Adipocyte (in vitro differentiated cells): Measurements from ENCODE around the gene ZNF19.
A peak's percentile ranks its signal among the peaks of the same experiment; 100 is the strongest.
"Not testable (repeated sequence)": the region's sequence is repeated elsewhere in the genome, so short reads cannot be mapped to it uniquely, and the experiment has no call there.

ENCODE experiments used
- DNase-seq: peaks from one replicate; pipeline ENCODE4 v3.0.0-alpha.2; 2015; ENCODE audit warnings: low read depth
- H3K27me3 ChIP-seq: replicated peaks from 2 replicates; pipeline ENCODE4 v1.7.0; 2013; ENCODE audit warnings: mild to moderate bottlenecking, low read length, moderate library complexity; ENCODE audit not compliant: control insufficient read depth, insufficient read depth
- H3K36me3 ChIP-seq: 2 replicates; pipeline ENCODE4 v1.7.0; 2013; ENCODE audit warnings: low read length, mild to moderate bottlenecking, moderate library complexity; ENCODE audit not compliant: control insufficient read depth, insufficient read depth, severe bottlenecking
- H3K4me1 ChIP-seq: 2 replicates; pipeline ENCODE4 v1.7.0; 2013; ENCODE audit warnings: mild to moderate bottlenecking, low read length, moderate library complexity; ENCODE audit not compliant: control insufficient read depth, insufficient read depth
- H3K4me3 ChIP-seq: 2 replicates; pipeline ENCODE4 v1.7.0; 2013; ENCODE audit warnings: mild to moderate bottlenecking, low read length, moderate library complexity
- H3K9ac ChIP-seq: 2 replicates; pipeline ENCODE4 v1.7.0; 2013; ENCODE audit warnings: mild to moderate bottlenecking, low read length, moderate library complexity
- H3K9me3 ChIP-seq: 2 replicates; pipeline ENCODE4 v1.7.0; 2013; ENCODE audit warnings: mild to moderate bottlenecking, low read length, moderate library complexity; ENCODE audit not compliant: control insufficient read depth

Gene ZNF19

GRCh38 chr16:71513302-71513701 lies 24.2 kb upstream of the ZNF19 start:
- Histone ChIP-seq H3K27me3 (peaks cover 8% of the 10 kb centered on the region), H3K4me3 (no peak overlapping the region), H3K9me3 (no peaks in the 10 kb centered on the region), H3K9ac (no peak overlapping the region), H3K36me3 (no peaks in the 10 kb centered on the region), H3K4me1 (peaks cover 6% of the 10 kb centered on the region)
- no peak for DNase-seq

GRCh38 chr16:71507061-71507460 lies 17.9 kb upstream of the ZNF19 start:
- H3K9me3 ChIP-seq: peaks cover 2% of the 10 kb centered on the region
- peaks cover 17% of the 10 kb centered on the region for H3K27me3 ChIP-seq
- H3K4me1 ChIP-seq: no peaks in the 10 kb centered on the region
- no peak overlapping the region for H3K4me3 ChIP-seq
- DNase-seq: no peak
- H3K9ac ChIP-seq: no peak overlapping the region
- no peaks in the 10 kb centered on the region for H3K36me3 ChIP-seq

GRCh38 chr16:71504901-71505300 lies 15.8 kb upstream of the ZNF19 start:
- no peak overlapping the region for H3K9ac ChIP-seq
- H3K4me1 ChIP-seq: no peaks in the 10 kb centered on the region
- H3K9me3 ChIP-seq: peaks cover 2% of the 10 kb centered on the region
- no peaks in the 10 kb centered on the region for H3K36me3 ChIP-seq
- no peak overlapping the region for H3K4me3 ChIP-seq
- DNase-seq: no peak
- peaks cover 19% of the 10 kb centered on the region for H3K27me3 ChIP-seq

GRCh38 chr16:71504051-71504450 lies 14.9 kb upstream of the ZNF19 start:
- not testable (repeated sequence) for H3K36me3 ChIP-seq, H3K9me3 ChIP-seq, DNase-seq, H3K4me3 ChIP-seq, H3K4me1 ChIP-seq, H3K9ac ChIP-seq
- peaks cover 19% of the 10 kb centered on the region for H3K27me3 ChIP-seq

GRCh38 chr16:71501547-71501946 lies 12.4 kb upstream of the ZNF19 start:
- H3K4me1 ChIP-seq: no peaks in the 10 kb centered on the region
- no peak overlapping the region for H3K9ac ChIP-seq
- H3K9me3 ChIP-seq: peaks cover 2% of the 10 kb centered on the region
- DNase-seq: no peak
- H3K36me3 ChIP-seq: no peaks in the 10 kb centered on the region
- no peak overlapping the region for H3K4me3 ChIP-seq
- peaks cover 19% of the 10 kb centered on the region for H3K27me3 ChIP-seq

GRCh38 chr16:71500964-71501363 lies 11.8 kb upstream of the ZNF19 start:
- Histone ChIP-seq H3K9me3 (peaks cover 2% of the 10 kb centered on the region), H3K4me3 (no peak overlapping the region), H3K27me3 (peaks cover 19% of the 10 kb centered on the region), H3K36me3 (no peaks in the 10 kb centered on the region), H3K4me1 (no peaks in the 10 kb centered on the region), H3K9ac (no peak overlapping the region)
- DNase-seq: no peak

- H3K27me3 ChIP-seq: peaks cover 19% of the 10 kb centered on the region
- no peaks in the 10 kb centered on the region for H3K36me3 ChIP-seq
- H3K4me3 ChIP-seq: no peak overlapping the region
- DNase-seq: peak; percentile 85
- peaks cover 2% of the 10 kb centered on the region for H3K9me3 ChIP-seq
- H3K4me1 ChIP-seq: no peaks in the 10 kb centered on the region
- H3K9ac ChIP-seq: no peak overlapping the region
These were observed 10.7 kb upstream of the ZNF19 start for GRCh38 chr16:71499775-71500364.

- H3K9ac ChIP-seq: no peak overlapping the region
- DNase-seq: no peak
- no peaks in the 10 kb centered on the region for H3K4me1 ChIP-seq
- no peak overlapping the region for H3K4me3 ChIP-seq
- H3K36me3 ChIP-seq: no peaks in the 10 kb centered on the region
- peaks cover 10% of the 10 kb centered on the region for H3K27me3 ChIP-seq
- no peaks in the 10 kb centered on the region for H3K9me3 ChIP-seq
These were observed 8.9 kb upstream of the ZNF19 start for GRCh38 chr16:71498031-71498430.

GRCh38 chr16:71493213-71493612 lies 4.1 kb upstream of the ZNF19 start:
- Histone ChIP-seq H3K9me3 (no peaks in the 10 kb centered on the region), H3K9ac (no peak overlapping the region), H3K4me1 (no peaks in the 10 kb centered on the region), H3K27me3 (no peaks in the 10 kb centered on the region), H3K4me3 (no peak overlapping the region), H3K36me3 (no peaks in the 10 kb centered on the region)
- no peak for DNase-seq

- Histone ChIP-seq H3K9ac (no peak overlapping the region), H3K4me3 (no peak overlapping the region), H3K27me3 (no peaks in the 10 kb centered on the region), H3K36me3 (no peaks in the 10 kb centered on the region), H3K4me1 (no peaks in the 10 kb centered on the region), H3K9me3 (no peaks in the 10 kb centered on the region)
- no peak for DNase-seq
These were observed 3.7 kb upstream of the ZNF19 start for GRCh38 chr16:71492786-71493185.

- Histone ChIP-seq H3K36me3 (no peaks in the 10 kb centered on the region), H3K4me3 (no peak overlapping the region), H3K27me3 (no peaks in the 10 kb centered on the region), H3K9ac (no peak overlapping the region), H3K9me3 (no peaks in the 10 kb centered on the region), H3K4me1 (no peaks in the 10 kb centered on the region)
- no peak for DNase-seq
These were observed 1.9 kb upstream of the ZNF19 start for GRCh38 chr16:71491054-71491453.

GRCh38 chr16:71490361-71490760 lies 1.2 kb upstream of the ZNF19 start:
- Histone ChIP-seq H3K4me1 (no peaks in the 10 kb centered on the region), H3K4me3 (no peak overlapping the region)
- no peak for DNase-seq

More at GRCh38 chr16:71490361-71490760, 1.2 kb upstream of the ZNF19 start:
- no peaks in the 10 kb centered on the region for H3K36me3 ChIP-seq
- no peak overlapping the region for H3K9ac ChIP-seq
- H3K9me3 ChIP-seq: no peaks in the 10 kb centered on the region
- H3K27me3 ChIP-seq: no peaks in the 10 kb centered on the region
